Left lobe of liver (tissue), 2 donors: ENCODE results near the gene RRP9. TPM values are rescaled to one million over a fixed set of nuclear protein-coding genes. Genes with fewer than 3 reads are reported as not detected.
A peak's percentile ranks its signal among the peaks of the same experiment; 100 is the strongest.

ENCODE experiments used
- ATAC-seq: fragments of 200-7000 bp; cut with Tn5 transposase; one replicate; pipeline ENCODE4 v1.9.1; 2020; ENCODE audit warnings: mild to moderate bottlenecking, moderate library complexity
- DNase-seq: peaks from one replicate; pipeline ENCODE4 v3.0.0-alpha.2; 2020; ENCODE audit warnings: low spot score
- total RNA-seq: library from RNA; stranded (reverse); gene quantifications from one replicate; pipeline ENCODE4 v1.2.1, GENCODE V29; 2021
- donor health status: DM: no; HTN: no; CAD: no; lungs with moderate emphysema.
- donor health status: DM: no; HTN: yes; CAD: no.

Gene RRP9
- total RNA-seq, 1 donor from 2014 or later, result 7.6 TPM

DNA sequence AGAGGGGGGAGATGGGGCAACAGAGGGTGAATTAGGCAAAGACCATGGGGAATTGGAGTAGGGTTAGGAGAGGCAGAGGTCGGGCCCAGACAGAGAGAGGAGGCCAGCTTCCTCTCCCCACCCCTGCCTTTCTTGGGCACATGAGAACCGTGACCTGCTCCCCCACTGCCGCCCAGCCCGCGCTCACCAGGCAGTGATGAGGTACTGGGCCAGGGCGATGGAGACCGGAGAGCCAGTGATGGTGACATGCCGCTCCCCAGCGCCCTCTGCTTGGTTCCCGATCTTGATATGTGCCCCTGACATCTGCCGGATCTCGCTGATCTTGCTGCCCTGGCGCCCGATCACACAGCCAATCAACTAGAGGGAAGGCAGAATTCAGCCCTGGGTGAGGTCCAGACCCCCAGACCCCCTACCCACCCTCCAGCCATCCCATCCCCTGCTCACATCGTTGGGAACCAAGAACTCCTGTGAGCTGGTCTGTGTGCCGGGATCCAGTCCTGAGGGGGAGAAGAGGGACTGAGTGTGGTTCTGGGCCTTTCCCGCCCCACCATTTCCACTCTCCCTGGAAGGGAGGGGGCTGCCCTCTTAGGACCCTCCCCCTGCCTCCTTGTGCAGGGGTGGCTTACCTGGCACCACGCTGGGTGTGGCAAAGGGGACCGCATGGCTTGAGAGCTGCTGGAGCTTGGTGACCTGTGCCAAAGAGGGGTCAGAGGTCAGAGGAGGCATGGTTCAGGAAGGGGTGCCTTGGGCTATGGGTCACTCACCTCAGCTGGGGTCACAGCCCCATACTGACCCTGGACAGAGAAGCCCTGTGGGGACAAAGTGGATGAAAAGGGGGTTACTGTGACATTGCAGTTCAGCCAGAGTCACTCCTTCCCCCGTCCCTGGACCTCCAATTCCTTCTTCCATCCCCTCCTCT, 17.2 kb upstream of the RRP9 start:
- DNase-seq (no peak), ATAC-seq (no peak)

DNA sequence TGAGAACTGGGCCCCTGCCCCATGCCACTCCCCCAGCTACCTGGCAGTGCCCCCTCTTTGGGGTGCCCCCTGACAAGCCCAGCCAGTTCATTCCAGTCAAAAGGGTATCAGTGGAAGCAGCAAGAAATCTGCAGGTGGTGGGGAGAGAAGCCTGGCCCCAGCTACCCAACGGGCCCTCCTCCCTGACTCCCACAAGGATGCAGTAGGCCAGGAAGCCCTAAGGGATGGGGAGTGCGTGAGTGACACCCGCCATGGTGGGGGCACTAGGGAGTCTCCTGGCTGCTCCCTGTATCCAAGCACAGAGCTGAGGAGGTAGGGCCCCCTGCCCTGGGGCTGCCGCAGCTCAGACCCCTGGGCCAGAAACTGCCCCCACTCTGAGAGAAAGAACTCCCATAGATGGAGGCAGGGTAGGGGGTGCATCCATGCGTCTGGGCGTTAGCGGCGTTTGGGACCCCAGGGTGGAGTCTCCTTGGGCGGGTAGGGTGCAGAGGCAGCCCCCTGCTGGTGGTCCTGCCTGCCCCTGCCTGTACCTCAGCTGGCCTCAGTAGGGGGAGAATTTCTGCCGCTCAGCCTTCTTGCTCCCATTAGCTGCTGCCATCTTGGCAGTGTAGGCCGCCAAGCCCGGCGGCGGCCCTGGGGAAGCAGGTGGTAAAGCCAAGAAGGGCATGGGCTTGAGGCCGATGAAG, 16.0 kb upstream of the RRP9 start:
- ATAC-seq, result no peak
- DNase-seq, result no peak

DNA sequence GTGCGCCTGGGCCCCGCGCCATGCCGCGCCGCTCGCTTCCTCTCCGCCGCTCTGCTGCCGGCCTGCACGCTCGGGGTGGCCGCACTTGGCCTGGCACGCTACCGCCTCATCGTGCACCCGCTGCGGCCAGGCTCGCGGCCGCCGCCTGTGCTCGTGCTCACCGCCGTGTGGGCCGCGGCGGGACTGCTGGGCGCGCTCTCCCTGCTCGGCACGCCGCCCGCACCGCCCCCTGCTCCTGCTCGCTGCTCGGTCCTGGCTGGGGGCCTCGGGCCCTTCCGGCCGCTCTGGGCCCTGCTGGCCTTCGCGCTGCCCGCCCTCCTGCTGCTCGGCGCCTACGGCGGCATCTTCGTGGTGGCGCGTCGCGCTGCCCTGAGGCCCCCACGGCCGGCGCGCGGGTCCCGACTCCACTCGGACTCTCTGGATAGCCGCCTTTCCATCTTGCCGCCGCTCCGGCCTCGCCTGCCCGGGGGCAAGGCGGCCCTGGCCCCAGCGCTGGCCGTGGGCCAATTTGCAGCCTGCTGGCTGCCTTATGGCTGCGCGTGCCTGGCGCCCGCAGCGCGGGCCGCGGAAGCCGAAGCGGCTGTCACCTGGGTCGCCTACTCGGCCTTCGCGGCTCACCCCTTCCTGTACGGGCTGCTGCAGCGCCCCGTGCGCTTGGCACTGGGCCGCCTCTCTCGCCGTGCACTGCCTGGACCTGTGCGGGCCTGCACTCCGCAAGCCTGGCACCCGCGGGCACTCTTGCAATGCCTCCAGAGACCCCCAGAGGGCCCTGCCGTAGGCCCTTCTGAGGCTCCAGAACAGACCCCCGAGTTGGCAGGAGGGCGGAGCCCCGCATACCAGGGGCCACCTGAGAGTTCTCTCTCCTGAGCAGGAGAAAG, 14.4 kb upstream of the RRP9 start:
- DNase-seq, result no peak
- peak; percentile 81 for ATAC-seq

DNA sequence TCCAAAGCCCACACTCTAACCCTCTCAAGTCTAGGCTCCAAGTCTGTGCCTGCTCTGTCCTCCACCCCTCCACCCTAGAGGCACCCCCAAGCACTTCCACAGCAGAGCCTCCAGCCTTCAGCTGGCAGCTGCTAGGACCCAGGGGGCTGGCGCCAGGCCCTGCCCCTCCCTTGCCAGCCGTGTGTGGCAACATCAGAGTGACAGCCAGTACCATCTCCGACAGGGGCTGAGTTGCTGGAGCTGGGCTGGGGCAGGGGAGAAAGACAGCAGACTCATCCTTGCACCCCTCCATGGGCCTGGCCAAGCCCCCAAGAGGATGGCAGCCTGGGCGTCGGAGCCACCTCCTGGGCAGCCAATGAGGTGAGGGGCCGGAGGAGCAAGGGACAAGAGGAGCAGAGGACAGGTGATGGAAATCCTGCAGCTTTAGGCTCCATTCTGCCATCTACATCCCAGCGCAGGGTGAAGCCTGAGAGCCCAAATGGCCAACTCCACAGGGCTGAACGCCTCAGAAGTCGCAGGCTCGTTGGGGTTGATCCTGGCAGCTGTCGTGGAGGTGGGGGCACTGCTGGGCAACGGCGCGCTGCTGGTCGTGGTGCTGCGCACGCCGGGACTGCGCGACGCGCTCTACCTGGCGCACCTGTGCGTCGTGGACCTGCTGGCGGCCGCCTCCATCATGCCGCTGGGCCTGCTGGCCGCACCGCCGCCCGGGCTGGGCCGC, 13.6 kb upstream of the RRP9 start, which contains the start of gene GPR62:
Gene GPR62 (plus strand): TSS at position 207 of the 718 bp plus-strand sequence. CDS start 272 bp downstream, at position 479.
- ATAC-seq (peak; percentile 38), DNase-seq (no peak)

DNA sequence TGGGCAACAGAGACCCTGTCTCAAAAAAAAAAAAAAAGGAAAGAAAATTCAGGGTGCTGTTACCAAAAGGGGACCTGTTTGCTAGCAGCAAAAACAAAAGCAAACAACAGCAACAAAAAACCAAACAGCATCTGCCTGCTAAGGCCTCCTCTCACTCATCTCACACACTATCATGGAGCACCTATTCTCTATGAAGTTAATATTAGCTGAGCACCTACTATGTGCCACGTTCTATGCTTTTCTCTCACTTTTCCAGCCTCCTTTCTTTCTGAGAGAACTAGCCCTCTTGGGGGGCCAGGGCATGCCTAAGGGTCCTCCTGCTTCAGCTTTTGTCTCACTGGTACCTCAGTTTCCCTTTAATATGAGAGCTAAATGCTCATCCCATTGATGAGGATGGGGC, 13.0 kb upstream of the RRP9 start:
- no peak for DNase-seq
- ATAC-seq, result no peak

DNA sequence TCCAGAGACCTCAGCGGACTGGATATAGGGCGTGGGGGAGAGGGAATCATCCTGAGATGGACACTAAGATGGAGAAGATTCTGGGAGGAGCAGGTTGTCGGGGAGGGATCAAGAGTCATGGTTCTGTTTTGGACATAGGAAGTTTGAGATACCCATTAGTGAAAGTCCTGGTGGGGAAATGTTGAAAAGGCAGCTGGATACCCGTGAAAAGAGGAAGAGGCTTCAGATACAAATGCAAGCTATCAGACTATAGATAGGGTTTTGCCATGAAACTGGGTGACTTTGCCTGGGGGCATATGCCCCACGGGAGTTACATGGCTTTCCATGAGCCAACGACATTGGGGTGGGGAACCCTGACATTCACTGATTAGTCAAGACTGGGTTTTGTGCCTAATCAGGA, 12.4 kb upstream of the RRP9 start:
- DNase-seq, result no peak
- ATAC-seq, result no peak

DNA sequence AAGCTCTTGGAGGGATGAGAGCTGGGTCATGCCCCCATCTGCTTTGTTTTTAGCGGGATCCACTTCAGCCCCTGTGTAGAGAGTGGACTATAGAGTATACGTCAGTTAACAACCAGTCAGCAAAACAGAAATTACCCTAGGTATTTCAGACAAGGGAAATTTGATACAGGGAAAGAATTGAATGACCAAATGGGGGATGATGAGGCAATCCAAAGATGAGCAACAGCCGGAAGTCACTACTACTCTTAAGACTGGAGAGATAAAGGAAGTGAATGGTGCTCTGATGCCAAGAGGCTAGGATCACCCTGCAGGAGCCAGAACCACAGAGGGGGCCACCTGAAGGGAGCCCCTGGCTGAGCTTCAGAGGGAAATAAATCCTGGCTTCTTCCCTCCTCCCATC, 11.7 kb upstream of the RRP9 start:
- ATAC-seq, result no peak

DNA sequence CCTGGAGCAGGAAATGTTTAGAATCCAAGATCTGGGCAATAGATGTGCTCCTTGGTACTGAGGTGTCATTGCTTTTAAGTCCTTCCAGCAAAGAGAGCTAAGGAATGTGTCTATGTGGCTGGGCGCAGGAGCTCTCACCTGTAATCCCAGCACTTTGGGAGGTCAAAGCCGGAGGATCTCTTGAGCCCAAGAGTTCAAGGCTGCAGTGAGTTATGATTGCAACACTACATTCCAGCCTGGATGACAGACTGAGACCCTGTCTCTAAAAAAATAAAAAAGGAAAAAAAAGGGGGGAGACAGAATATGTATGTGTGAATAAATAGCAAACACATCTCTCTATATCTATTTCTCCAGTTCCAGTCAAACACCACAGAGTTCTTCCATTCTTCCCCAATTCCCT, 9.2 kb upstream of the RRP9 start:
- ATAC-seq (no peak), DNase-seq (no peak)

More for the DNA sequence above, 11.7 kb upstream of the RRP9 start:
- no peak for DNase-seq

DNA sequence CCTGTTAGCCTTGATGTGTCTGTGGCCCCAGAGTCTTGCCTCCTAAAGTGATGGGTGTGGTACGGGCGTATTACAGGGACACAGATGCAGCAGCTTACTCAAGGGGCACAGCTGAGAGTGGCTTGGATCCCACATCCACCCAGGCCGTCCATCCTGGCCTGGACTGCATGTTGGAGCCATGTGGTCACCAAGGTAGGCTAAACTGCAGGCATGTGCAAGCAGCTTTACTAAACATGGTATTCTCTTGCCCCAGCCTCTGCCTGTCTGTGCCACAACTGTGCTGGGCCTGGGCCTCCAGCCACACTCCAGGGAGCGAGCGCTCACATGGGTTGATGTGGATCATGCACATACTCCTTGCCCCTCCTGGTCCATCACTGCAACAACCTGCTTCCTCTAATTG, 7.4 kb upstream of the RRP9 start:
- no peak for ATAC-seq
- no peak for DNase-seq

DNA sequence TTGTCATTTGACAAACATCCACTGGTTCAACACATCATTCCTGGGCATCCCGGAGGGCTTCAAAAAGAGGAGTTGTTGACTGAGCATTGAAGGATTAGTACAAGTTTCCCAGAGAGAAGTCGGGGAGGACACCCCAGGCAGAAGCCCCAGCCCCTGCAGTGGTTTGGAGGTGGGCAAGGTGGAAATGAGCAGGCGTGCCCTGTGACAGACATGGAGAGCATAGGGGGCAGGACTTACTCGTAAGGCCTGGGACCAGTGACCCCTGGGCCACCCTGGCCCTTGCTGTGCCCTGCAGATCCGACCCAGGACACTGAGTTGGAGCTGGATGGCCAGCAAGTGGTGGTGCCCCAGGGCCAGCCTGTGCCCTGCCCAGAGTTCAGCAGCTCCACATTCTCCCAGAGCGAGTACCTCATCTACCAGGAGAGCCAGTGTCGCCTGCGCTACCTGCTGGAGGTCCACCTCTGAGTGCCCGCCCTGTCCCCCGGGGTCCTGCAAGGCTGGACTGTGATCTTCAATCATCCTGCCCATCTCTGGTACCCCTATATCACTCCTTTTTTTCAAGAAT, 6.4 kb upstream of the RRP9 start:
- DNase-seq, result no peak
- no peak for ATAC-seq

DNA sequence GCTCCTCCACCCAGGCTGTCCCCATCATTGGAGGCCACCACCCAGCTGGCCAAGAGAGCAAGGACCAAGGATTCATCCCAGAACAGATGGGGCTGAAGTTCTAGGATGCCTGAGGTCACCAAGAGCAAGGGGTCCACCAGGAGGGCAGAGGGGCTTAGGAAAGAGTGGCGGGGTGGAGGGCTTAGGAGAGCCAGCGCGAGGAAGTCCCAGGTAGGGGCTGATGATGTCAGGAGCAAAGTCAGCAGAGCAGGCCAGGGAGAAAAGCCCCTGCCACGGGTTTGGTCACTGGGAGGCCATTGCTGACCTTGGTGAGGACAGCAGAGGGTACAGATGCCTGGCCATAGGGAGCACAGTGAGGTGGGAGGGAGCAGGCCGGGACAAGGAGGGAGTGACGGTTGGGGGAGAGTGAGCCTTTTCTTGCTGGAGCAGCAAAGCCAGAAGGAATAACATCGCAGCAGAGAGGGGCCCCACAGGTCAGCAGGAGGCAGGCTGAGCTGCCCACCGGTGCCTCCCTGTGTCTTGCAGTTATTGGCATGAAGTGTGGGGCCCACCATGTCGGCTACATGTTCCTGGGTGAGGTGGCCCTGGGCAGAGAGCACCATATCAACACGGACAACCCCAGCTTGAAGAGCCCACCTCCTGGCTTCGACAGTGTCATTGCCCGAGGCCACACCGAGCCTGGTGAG, 5.7 kb upstream of the RRP9 start:
- ATAC-seq (no peak), DNase-seq (no peak)

DNA sequence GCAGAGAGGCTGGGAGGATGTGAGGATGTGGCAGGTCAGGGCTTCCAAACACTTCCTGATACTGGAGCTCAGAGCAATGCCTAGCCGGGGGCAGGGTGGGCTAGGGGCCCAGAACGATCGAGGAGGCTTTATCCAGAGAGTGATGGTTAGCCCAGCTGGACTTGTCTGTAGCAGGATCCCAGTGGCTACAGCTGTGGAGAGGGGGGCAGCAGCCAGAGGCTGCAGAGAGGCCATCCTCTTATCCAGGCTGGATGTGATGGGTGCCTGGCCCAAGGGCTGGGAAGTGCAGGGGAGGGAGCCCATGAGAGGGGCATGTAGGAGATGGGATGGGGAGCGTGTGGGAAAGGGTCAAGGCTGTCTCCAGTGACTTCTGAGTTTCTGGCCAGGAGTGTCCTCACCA, 5.1 kb upstream of the RRP9 start:
- DNase-seq, result no peak

DNA sequence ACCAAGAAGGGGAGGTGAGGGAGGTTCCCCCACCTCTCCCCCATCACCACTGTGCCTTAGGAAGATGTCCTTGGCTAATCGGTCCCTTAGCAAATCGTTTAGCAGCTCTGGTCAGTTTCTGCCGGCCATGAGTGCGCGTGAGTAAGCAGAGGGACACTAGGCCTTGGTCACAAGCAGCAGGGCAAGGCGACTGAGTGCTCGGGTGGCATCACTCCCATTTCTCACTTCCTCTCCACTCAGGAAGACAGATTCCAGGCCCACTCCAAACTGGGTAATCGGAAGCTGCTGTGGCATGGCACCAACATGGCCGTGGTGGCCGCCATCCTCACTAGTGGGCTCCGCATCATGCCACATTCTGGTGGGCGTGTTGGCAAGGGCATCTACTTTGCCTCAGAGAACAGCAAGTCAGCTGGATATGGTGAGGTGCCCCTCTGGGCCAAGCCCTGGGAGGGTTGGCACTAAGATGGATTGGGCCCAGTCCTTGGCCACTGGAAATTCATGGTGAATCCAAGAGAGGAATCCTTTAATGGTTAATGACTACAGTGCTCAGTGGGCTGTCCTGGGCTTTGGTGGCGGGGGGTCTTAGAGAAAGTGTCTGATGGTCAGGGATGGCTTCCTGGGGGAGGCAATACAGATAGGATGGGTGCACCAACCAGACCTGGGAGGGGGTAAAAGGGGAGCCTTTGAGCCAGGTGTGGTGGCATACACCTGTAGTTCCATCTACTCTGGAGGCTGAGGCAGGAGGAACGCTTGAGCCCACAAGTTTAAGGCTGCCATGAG, 4.4 kb upstream of the RRP9 start:
- no peak for ATAC-seq
- DNase-seq, result no peak

More for the DNA sequence above, 5.1 kb upstream of the RRP9 start:
- no peak for ATAC-seq

DNA sequence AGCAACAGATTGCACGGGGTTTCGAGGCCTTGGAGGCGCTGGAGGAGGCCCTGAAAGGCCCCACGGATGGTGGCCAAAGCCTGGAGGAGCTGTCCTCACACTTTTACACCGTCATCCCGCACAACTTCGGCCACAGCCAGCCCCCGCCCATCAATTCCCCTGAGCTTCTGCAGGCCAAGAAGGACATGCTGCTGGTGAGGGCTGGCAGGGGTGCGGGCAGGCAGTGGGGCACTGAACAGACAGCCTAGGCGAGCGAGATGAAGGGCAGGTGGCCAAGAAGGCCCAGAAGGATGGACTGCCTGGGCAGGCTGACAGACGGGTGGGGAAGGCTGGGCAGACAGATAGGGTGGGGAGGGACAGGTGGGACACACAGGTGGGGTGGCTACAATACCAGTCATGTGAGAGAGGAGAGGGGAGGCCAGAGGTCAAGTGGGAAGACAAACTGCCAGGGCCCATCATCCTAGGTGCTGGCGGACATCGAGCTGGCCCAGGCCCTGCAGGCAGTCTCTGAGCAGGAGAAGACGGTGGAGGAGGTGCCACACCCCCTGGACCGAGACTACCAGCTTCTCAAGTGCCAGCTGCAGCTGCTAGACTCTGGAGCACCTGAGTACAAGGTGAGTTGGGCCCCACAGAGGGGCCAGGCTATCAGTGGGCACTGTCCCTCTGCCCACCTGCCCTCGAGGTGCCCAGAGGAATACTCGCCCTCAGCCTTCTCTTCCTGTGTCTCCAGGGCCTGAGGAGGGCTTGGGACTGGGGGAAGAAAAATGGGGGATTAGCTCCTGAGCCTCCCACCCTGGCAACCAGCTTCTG, 3.5 kb upstream of the RRP9 start:
- ATAC-seq, result no peak
- DNase-seq, result no peak

DNA sequence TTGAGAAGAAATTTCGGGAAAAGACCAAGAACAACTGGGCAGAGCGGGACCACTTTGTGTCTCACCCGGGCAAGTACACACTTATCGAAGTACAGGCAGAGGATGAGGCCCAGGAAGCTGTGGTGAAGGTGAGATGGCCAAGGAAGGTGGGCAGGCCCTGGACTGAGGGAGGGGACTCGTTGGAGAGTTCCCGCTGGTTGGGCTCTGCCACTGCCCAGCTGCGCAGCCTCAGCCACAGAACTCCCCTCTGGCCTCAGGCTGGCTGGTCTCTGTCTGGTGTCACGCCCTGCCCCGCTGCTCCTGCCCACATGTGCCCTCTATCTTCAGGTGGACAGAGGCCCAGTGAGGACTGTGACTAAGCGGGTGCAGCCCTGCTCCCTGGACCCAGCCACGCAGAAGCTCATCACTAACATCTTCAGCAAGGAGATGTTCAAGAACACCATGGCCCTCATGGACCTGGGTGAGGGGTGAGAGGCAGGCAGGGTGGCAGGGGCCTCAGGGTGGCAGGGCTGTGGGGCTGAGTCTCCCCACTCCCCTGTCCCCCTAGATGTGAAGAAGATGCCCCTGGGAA, 2.8 kb upstream of the RRP9 start:
- DNase-seq (no peak), ATAC-seq (no peak)

DNA sequence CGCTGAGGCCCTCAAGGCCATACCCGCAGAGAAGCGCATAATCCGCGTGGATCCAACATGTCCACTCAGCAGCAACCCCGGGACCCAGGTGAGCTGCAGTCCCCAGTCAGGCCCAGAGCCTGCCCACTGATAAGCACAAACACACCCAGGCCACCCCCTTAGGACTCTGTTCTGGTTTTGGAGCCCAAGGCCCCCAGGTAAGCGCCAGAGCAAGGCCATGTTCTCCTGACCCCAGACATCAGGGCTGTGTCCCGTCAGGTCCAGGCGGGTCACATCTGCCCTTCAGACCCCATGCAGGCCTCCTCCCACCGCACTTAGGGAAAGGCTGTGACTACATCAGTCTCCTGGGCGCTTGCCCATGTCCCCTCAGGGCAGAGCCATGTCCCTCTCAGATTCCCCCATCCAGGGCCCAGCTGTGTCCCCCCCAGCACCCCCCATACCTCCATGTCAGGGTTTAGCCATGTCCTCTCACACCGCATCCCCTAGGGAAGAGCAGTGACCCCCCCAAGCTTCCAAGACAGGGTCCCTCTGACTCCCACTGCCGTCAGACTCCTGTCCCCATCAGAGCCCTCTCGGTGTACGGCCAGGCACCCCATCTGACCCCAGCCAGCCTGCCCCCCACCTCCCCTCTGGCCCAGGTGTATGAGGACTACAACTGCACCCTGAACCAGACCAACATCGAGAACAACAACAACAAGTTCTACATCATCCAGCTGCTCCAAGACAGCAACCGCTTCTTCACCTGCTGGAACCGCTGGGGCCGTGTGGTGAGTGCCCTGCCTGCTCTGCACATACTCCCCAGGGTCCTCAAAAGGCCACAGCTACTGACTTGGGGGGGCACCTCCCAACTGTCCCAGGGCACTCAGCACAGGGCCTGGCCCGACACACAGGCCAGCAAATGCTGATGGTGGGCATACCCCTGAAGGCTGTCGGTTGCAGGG, 2.0 kb upstream of the RRP9 start:
- no peak for ATAC-seq

More for the DNA sequence above, 2.0 kb upstream of the RRP9 start:
- DNase-seq, result no peak
